Osteoblast (primary cell): ENCODE data around the gene SOBP. TPM values are rescaled to one million over a fixed set of nuclear protein-coding genes. Genes with fewer than 3 reads are reported as not detected.

Experiments
- DNase-seq: peaks from one replicate; pipeline ENCODE4 v3.0.0; 2011; ENCODE audit warnings: low spot score, mixed read lengths; ENCODE audit not compliant: insufficient read length; ENCODE audit errors: missing footprints
- H2AFZ ChIP-seq: 2 replicates; pipeline ENCODE4 v1.6.0; 2011; ENCODE audit warnings: mild to moderate bottlenecking, low read length
- H3K27ac ChIP-seq: 2 replicates; pipeline ENCODE4 v1.5.1; 2011; ENCODE audit warnings: mild to moderate bottlenecking, low read depth, low read length, moderate library complexity
- H3K27me3 ChIP-seq: 2 replicates; pipeline ENCODE4 v1.6.0; 2012; ENCODE audit warnings: mild to moderate bottlenecking, control low read depth, inconsistent platforms, low read length, moderate library complexity; ENCODE audit not compliant: insufficient read depth
- H3K36me3 ChIP-seq: 2 replicates; pipeline ENCODE4 v1.5.1; 2011; ENCODE audit warnings: mild to moderate bottlenecking, low read length, control low read depth, moderate library complexity; ENCODE audit not compliant: insufficient read depth
- H3K4me1 ChIP-seq: 2 replicates; pipeline ENCODE4 v1.5.1; 2011; ENCODE audit warnings: mild to moderate bottlenecking, low read length, control low read depth, moderate library complexity; ENCODE audit not compliant: insufficient read depth
- H3K4me2 ChIP-seq: 2 replicates; pipeline ENCODE4 v1.6.0; 2011; ENCODE audit warnings: mild to moderate bottlenecking, low read length; ENCODE audit not compliant: insufficient read depth
- H3K4me3 ChIP-seq: fragments of 200-600 bp; sonication (generic); 3 replicates; pipeline ENCODE4 v1.5.1; 2012; ENCODE audit warnings: mild to moderate bottlenecking, low read length, inconsistent platforms; ENCODE audit not compliant: insufficient read depth
- H3K79me2 ChIP-seq: 2 replicates; pipeline ENCODE4 v1.6.0; 2012; ENCODE audit warnings: mild to moderate bottlenecking, low read length, control low read depth, inconsistent platforms; ENCODE audit not compliant: insufficient read depth
- H3K9me3 ChIP-seq: 2 replicates; pipeline ENCODE4 v1.5.1; 2011; ENCODE audit warnings: low read depth, low read length, control low read depth
- H4K20me1 ChIP-seq: 2 replicates; pipeline ENCODE4 v1.6.0; 2012; ENCODE audit warnings: mild to moderate bottlenecking, low read length, control low read depth; ENCODE audit not compliant: insufficient read depth
- total RNA-seq: library from RNA; depleted of rRNA; stranded (reverse); fragments of >200 nt; gene quantifications from 2 replicates; pipeline ENCODE4 v1.2.3, GENCODE V29; 2012
- TF ChIP-seq, protein P1 (sequence below): IDR thresholded peaks from 2 replicates; pipeline ENCODE4 v1.5.1; 2011; ENCODE audit warnings: mild to moderate bottlenecking, low read depth, low read length, moderate library complexity; ENCODE audit errors: extremely low read depth

Gene SOBP
- total RNA-seq, 1 donor = 3.6 TPM

DNA sequence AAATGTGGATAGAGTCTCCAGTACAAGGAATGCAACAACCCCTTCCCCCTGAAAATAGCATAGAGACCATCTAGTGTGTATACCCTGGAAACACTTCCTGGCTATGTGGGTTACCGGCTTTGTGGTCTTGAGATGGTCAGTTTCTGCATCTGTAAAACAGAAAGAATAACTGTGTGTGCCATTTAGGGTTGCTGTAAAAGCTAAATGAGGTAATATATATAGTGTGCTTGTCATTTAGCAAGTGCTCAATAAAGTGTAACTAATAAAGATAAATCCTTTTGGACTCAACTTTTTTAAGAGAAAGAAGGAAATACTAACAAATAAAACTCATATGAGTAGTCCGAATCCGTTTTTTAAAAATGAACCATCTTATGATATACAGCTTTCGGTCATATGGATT lies 109.1 kb downstream of the SOBP start:
- H3K4me3 ChIP-seq = no peak overlapping the region
- no peaks in the 10 kb centered on the region for H3K4me1 ChIP-seq
- H2AFZ ChIP-seq = no peak overlapping the region
- H3K4me2 ChIP-seq = no peak overlapping the region
- H4K20me1 ChIP-seq = no peaks in the 10 kb centered on the region
- H3K9me3 ChIP-seq = no peaks in the 10 kb centered on the region
- H3K27me3 ChIP-seq = no peaks in the 10 kb centered on the region
- TF ChIP-seq, protein P1, sequence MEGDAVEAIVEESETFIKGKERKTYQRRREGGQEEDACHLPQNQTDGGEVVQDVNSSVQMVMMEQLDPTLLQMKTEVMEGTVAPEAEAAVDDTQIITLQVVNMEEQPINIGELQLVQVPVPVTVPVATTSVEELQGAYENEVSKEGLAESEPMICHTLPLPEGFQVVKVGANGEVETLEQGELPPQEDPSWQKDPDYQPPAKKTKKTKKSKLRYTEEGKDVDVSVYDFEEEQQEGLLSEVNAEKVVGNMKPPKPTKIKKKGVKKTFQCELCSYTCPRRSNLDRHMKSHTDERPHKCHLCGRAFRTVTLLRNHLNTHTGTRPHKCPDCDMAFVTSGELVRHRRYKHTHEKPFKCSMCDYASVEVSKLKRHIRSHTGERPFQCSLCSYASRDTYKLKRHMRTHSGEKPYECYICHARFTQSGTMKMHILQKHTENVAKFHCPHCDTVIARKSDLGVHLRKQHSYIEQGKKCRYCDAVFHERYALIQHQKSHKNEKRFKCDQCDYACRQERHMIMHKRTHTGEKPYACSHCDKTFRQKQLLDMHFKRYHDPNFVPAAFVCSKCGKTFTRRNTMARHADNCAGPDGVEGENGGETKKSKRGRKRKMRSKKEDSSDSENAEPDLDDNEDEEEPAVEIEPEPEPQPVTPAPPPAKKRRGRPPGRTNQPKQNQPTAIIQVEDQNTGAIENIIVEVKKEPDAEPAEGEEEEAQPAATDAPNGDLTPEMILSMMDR = no peak
- H3K27ac ChIP-seq = no peak overlapping the region
- H3K79me2 ChIP-seq = no peaks in the 10 kb centered on the region
- DNase-seq = no peak
- no peaks in the 10 kb centered on the region for H3K36me3 ChIP-seq

DNA sequence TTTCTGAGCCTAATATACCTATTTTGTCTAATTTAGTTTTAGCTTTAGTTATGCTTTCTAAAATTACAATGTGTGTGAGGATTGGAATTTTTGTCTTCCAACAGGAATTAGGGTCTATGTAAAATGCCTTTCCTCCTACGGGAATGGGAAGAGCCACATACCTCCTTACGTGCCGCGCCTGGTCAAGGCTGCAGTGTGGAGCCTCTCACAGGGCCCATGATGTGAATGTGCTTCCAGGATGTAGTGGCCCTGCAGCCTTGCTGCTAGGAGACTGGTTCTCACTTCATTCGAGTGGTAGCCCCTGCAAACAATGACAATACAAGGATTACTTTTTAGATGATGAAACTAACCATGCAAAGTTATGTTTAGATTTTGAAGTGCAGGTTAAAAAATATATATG lies 110.2 kb downstream of the SOBP start:
- no peaks in the 10 kb centered on the region for H3K36me3 ChIP-seq
- no peak for DNase-seq
- H4K20me1 ChIP-seq = no peaks in the 10 kb centered on the region
- no peaks in the 10 kb centered on the region for H3K9me3 ChIP-seq
- TF ChIP-seq, protein P1 = no peak
- H3K27ac ChIP-seq = no peak overlapping the region
- no peaks in the 10 kb centered on the region for H3K27me3 ChIP-seq
- no peaks in the 10 kb centered on the region for H3K79me2 ChIP-seq
- no peak overlapping the region for H3K4me3 ChIP-seq
- H2AFZ ChIP-seq = no peak overlapping the region
- no peak overlapping the region for H3K4me2 ChIP-seq
- H3K4me1 ChIP-seq = no peaks in the 10 kb centered on the region

DNA sequence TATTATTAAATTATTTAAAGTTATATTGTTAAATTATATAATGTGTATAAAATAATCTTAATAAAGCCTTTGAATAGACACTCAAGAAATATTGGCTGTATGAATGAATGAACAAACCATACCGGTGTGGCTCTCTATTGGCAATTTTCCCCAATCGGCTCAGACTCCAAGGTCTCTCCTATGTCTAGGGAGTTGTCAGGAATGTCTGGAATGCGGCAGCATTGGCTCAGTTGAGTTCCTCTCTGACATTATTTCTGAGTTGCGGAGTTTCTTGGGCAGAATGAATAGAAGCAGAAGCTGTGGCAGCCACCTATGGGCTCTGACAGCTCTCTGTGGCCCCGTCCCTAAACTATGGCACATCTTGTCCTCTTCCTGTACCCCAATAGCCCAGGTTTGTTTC lies 111.0 kb downstream of the SOBP start:
- H4K20me1 ChIP-seq = no peaks in the 10 kb centered on the region
- no peaks in the 10 kb centered on the region for H3K36me3 ChIP-seq
- H3K27ac ChIP-seq = no peak overlapping the region
- no peaks in the 10 kb centered on the region for H3K4me1 ChIP-seq
- H2AFZ ChIP-seq = no peak overlapping the region
- H3K4me3 ChIP-seq = no peak overlapping the region
- no peaks in the 10 kb centered on the region for H3K9me3 ChIP-seq
- peak overlapping the region; percentile 30 for H3K4me2 ChIP-seq
- DNase-seq = no peak
- H3K27me3 ChIP-seq = no peaks in the 10 kb centered on the region
- TF ChIP-seq, protein P1 = no peak
- no peaks in the 10 kb centered on the region for H3K79me2 ChIP-seq

DNA sequence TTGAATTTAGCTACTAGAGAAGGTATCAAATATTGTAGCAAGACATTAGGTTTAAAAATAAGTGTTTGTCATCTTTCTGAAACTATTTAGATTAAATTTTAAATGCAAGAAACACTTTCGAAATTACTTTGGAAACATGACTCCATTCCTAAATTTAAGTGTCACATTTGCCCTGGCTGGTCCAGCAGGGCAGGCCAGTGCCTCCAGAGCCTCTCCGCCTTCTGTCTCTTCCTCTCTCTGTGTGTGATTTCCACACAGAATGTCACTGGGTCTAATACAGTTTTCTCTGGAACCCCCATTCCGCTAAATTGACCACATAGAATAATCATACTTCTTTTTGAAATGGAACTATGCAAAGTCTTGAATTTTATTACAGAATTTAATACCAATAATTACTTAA lies 111.5 kb downstream of the SOBP start:
- Histone ChIP-seq H3K27ac (no peak overlapping the region), H4K20me1 (no peaks in the 10 kb centered on the region), H3K79me2 (no peaks in the 10 kb centered on the region), H3K4me3 (no peak overlapping the region), H2AFZ (no peak overlapping the region), H3K36me3 (no peaks in the 10 kb centered on the region), H3K27me3 (no peaks in the 10 kb centered on the region), H3K4me1 (no peaks in the 10 kb centered on the region), H3K9me3 (no peaks in the 10 kb centered on the region), H3K4me2 (peak overlapping the region; percentile 30)
- TF ChIP-seq, protein P1 = no peak
- no peak for DNase-seq
